Measurements from ENCODE around the gene VPS37D.
"Not testable (repeated sequence)": the region's sequence is repeated elsewhere in the genome, so short reads cannot be mapped to it uniquely, and the experiment has no call there.

Gene VPS37D

GRCh38 chr7:73705551-73705920, 37.9 kb downstream of the VPS37D start:
- in situ Hi-C loops (cut with MboI; ENCODE audit: low sequenced_read_pairs), result no loop called here

GRCh38 chr7:73706126-73707044, 38.8 kb downstream of the VPS37D start:
- in situ Hi-C loops (cut with MboI; ENCODE audit: low sequenced_read_pairs), result no loop called here

GRCh38 chr7:73707045-73707631, 39.5 kb downstream of the VPS37D start:
- in situ Hi-C loops (cut with MboI; ENCODE audit: low sequenced_read_pairs), result no loop called here

GRCh38 chr7:73708961-73709549, 41.4 kb downstream of the VPS37D start:
- in situ Hi-C loops (cut with MboI; ENCODE audit: low sequenced_read_pairs), result no loop called here

- in situ Hi-C loops (cut with MboI; ENCODE audit: low sequenced_read_pairs), result no loop called here
Measured at GRCh38 chr7:73712773-73713172, 45.1 kb downstream of the VPS37D start.

- in situ Hi-C loops (cut with MboI; ENCODE audit: low sequenced_read_pairs), result not testable (repeated sequence)
Measured at GRCh38 chr7:73713319-73713718, 45.7 kb downstream of the VPS37D start.

- in situ Hi-C loops (cut with MboI; ENCODE audit: low sequenced_read_pairs), result no loop called here
Measured at GRCh38 chr7:73715648-73716317, 48.2 kb downstream of the VPS37D start.

GRCh38 chr7:73716318-73716890, 48.8 kb downstream of the VPS37D start:
- in situ Hi-C loops (cut with MboI; ENCODE audit: low sequenced_read_pairs), result no loop called here

GRCh38 chr7:73717025-73717807, 49.6 kb downstream of the VPS37D start:
- in situ Hi-C loops (cut with MboI; ENCODE audit: low sequenced_read_pairs), result no loop called here

GRCh38 chr7:73717991-73718405, 50.4 kb downstream of the VPS37D start:
- in situ Hi-C loops (cut with MboI; ENCODE audit: low sequenced_read_pairs), result no loop called here

- in situ Hi-C loops (cut with MboI; ENCODE audit: low sequenced_read_pairs), result no loop called here
Measured at GRCh38 chr7:73718438-73718881, 50.8 kb downstream of the VPS37D start.

- in situ Hi-C loops (cut with MboI; ENCODE audit: low sequenced_read_pairs), result no loop called here
Measured at GRCh38 chr7:73718905-73719805, 51.5 kb downstream of the VPS37D start, which contains the start of gene STX1A. STX1A (minus strand) TSS chr7:73719669; CDS start chr7:73719631, 38 bp downstream.

- in situ Hi-C loops (cut with MboI; ENCODE audit: low sequenced_read_pairs), result no loop called here
Measured at GRCh38 chr7:73719806-73720169, 52.2 kb downstream of the VPS37D start.

- in situ Hi-C loops (cut with MboI; ENCODE audit: low sequenced_read_pairs), result not testable (repeated sequence)
Measured at GRCh38 chr7:73720443-73720842, 52.8 kb downstream of the VPS37D start.

- in situ Hi-C loops (cut with MboI; ENCODE audit: low sequenced_read_pairs), result no loop called here
Measured at GRCh38 chr7:73721377-73721817, 53.8 kb downstream of the VPS37D start.

Data from HL-60/S4 (cell line).